Mesenchymal stem cell (in vitro differentiated cells and primary cell): ENCODE results near the gene SNX10.
A peak's percentile ranks its signal among the peaks of the same experiment; 100 is the strongest.

Experiments used
- DNase-seq: peaks from one replicate; pipeline ENCODE4 v3.0.0-alpha.2; 2013
- H2AFZ ChIP-seq: one replicate; pipeline ENCODE4 v1.6.1; 2013; ENCODE audit warnings: low read depth, mild to moderate bottlenecking, control low read depth, inconsistent platforms, low read length, moderate library complexity
- H2AK5ac ChIP-seq: 2 replicates; pipeline ENCODE4 v1.6.1; 2013; ENCODE audit warnings: low read length, moderate library complexity, mild to moderate bottlenecking, inconsistent platforms; ENCODE audit not compliant: severe bottlenecking
- H2BK120ac ChIP-seq: one replicate; pipeline ENCODE4 v1.6.1; 2013; ENCODE audit warnings: low read depth, mild to moderate bottlenecking, inconsistent platforms, low read length, moderate library complexity
- H2BK12ac ChIP-seq, 2 experiments: one replicate each; pipeline ENCODE4 v1.6.1; 2013; ENCODE audit warnings: inconsistent platforms in 2 of 2, low read length in 2 of 2, mild to moderate bottlenecking in 2 of 2, moderate library complexity in 2 of 2, control low read depth in 1 of 2
- H2BK15ac ChIP-seq: one replicate; pipeline ENCODE4 v1.6.1; 2013; ENCODE audit warnings: mild to moderate bottlenecking, low read depth, inconsistent platforms; ENCODE audit not compliant: poor library complexity, severe bottlenecking
- H2BK5ac ChIP-seq: 2 replicates; pipeline ENCODE4 v1.6.1; 2013; ENCODE audit warnings: low read depth, mild to moderate bottlenecking, low read length, control low read depth, inconsistent platforms; ENCODE audit not compliant: poor library complexity, severe bottlenecking
- H3K14ac ChIP-seq, 2 experiments: one replicate each; pipeline ENCODE4 v1.6.1; 2013; ENCODE audit warnings: inconsistent platforms in 2 of 2, low read length in 2 of 2, control low read depth in 1 of 2, mild to moderate bottlenecking in 1 of 2, moderate library complexity in 1 of 2
- H3K18ac ChIP-seq, 2 experiments: one replicate each; pipeline ENCODE4 v1.6.1; 2013; ENCODE audit warnings: inconsistent platforms in 2 of 2, low read length in 2 of 2, control low read depth in 1 of 2, low read depth in 1 of 2, mild to moderate bottlenecking in 1 of 2
- H3K23ac ChIP-seq, 2 experiments: one replicate each; pipeline ENCODE4 v1.6.1; 2013; ENCODE audit warnings: inconsistent platforms in 2 of 2, low read length in 2 of 2, mild to moderate bottlenecking in 2 of 2, moderate library complexity in 2 of 2, control low read depth in 1 of 2
- H3K27ac ChIP-seq: 2 replicates; pipeline ENCODE4 v1.5.1; 2013; ENCODE audit warnings: mild to moderate bottlenecking, moderate library complexity, low read length, control low read depth, inconsistent platforms; ENCODE audit not compliant: poor library complexity, severe bottlenecking
- H3K27me3 ChIP-seq, 2 experiments: 2 replicates each; pipeline versions ENCODE4 v1.6.1 to v1.7.0; 2013; ENCODE audit warnings: low read length in 2 of 2, mild to moderate bottlenecking in 2 of 2, moderate library complexity in 2 of 2, control low read depth in 1 of 2, inconsistent platforms in 1 of 2; ENCODE audit not compliant: control insufficient read depth in 1 of 2, insufficient read depth in 1 of 2
- H3K36me3 ChIP-seq, 2 experiments: 2 replicates each; pipeline versions ENCODE4 v1.6.1 to v1.7.0; 2013; ENCODE audit warnings: low read length in 2 of 2, control low read depth in 1 of 2, inconsistent platforms in 1 of 2, low read depth in 1 of 2, mild to moderate bottlenecking in 1 of 2; ENCODE audit not compliant: insufficient read depth in 2 of 2, control insufficient read depth in 1 of 2
- H3K4ac ChIP-seq, 2 experiments: one replicate each; pipeline ENCODE4 v1.6.1; 2013; ENCODE audit warnings: inconsistent platforms in 2 of 2, low read length in 2 of 2, mild to moderate bottlenecking in 2 of 2, moderate library complexity in 2 of 2, control low read depth in 1 of 2, low read depth in 1 of 2
- H3K4me1 ChIP-seq: 2 replicates; pipeline ENCODE4 v1.6.1; 2013; ENCODE audit warnings: low read depth, low read length, control low read depth; ENCODE audit not compliant: control insufficient read depth, insufficient read depth
- H3K4me2 ChIP-seq: 2 replicates; pipeline ENCODE4 v1.6.1; 2013; ENCODE audit warnings: low read length, mild to moderate bottlenecking, inconsistent platforms; ENCODE audit not compliant: poor library complexity, severe bottlenecking
- H3K4me3 ChIP-seq, 2 experiments: 2 replicates each; pipeline versions ENCODE4 v1.5.1 to v1.7.0; 2013; ENCODE audit warnings: low read length in 2 of 2, mild to moderate bottlenecking in 2 of 2, control low read depth in 1 of 2, low read depth in 1 of 2; ENCODE audit not compliant: insufficient read depth in 1 of 2
- H3K79me1 ChIP-seq: replicated peaks from 2 replicates; pipeline ENCODE4 v1.6.1; 2013; ENCODE audit warnings: mild to moderate bottlenecking, control low read depth, low read length, inconsistent platforms; ENCODE audit not compliant: poor library complexity, severe bottlenecking
- H3K9ac ChIP-seq: 2 replicates; pipeline ENCODE4 v1.7.0; 2013; ENCODE audit warnings: mild to moderate bottlenecking, low read length, moderate library complexity
- H3K9me3 ChIP-seq: 2 replicates; pipeline ENCODE4 v1.7.0; 2013; ENCODE audit warnings: mild to moderate bottlenecking, low read length; ENCODE audit not compliant: control insufficient read depth
- H4K8ac ChIP-seq: one replicate; pipeline ENCODE4 v1.6.1; 2013; ENCODE audit warnings: inconsistent platforms, mild to moderate bottlenecking, low read length, moderate library complexity
- H4K91ac ChIP-seq: one replicate; pipeline ENCODE4 v1.6.1; 2013; ENCODE audit warnings: mild to moderate bottlenecking, low read length, inconsistent platforms
- WGBS: methylation state at CpG from one replicate; pipeline ENCODE4 v1.1.7; 2013; ENCODE audit warnings: mixed read lengths; 5-methylcytosine and 5-hydroxymethylcytosine counted together

The SNX10 gene

GRCh38 chr7:26319636-26320035, 28.0 kb downstream of the SNX10 start:
- H3K79me1 ChIP-seq = no peaks in the 10 kb centered on the region
- no peak overlapping the region for H3K27ac ChIP-seq
- no peak overlapping the region for H4K8ac ChIP-seq
- H2BK15ac ChIP-seq = no peak overlapping the region
- no peaks in the 10 kb centered on the region for H3K27me3 ChIP-seq
- no peak overlapping the region for H3K23ac ChIP-seq
- 40% methylated on average over 1 of the region's 3 CpGs for WGBS
- no peaks in the 10 kb centered on the region for H3K36me3 ChIP-seq
- no peak for DNase-seq
- no peaks in the 10 kb centered on the region for H3K9me3 ChIP-seq
- no peak overlapping the region for H2BK12ac ChIP-seq
- H2BK120ac ChIP-seq = no peak overlapping the region
- no peak overlapping the region for H3K14ac ChIP-seq
- H2AFZ ChIP-seq = no peak overlapping the region
- H2AK5ac ChIP-seq = no peak overlapping the region
- peaks cover 2% of the 10 kb centered on the region for H3K4me1 ChIP-seq
- H2BK5ac ChIP-seq = no peak overlapping the region
- H3K4me3 ChIP-seq = no peak overlapping the region
- no peak overlapping the region for H3K4me2 ChIP-seq
- no peak overlapping the region for H4K91ac ChIP-seq
- H3K4ac ChIP-seq = no peak overlapping the region
- H3K18ac ChIP-seq = no peak overlapping the region
- H3K9ac ChIP-seq = peak overlapping the region; percentile 14

- no peak overlapping the region for H2AK5ac ChIP-seq
- DNase-seq = no peak
- no peak overlapping the region for H3K4me3 ChIP-seq
- H4K8ac ChIP-seq = no peak overlapping the region
- no peak overlapping the region for H3K9ac ChIP-seq
- no peak overlapping the region for H3K14ac ChIP-seq
- H3K9me3 ChIP-seq = no peaks in the 10 kb centered on the region
- H2BK5ac ChIP-seq = no peak overlapping the region
- WGBS = 85% methylated on average over 3 of the region's 4 CpGs
- no peak overlapping the region for H3K4ac ChIP-seq
- H3K27me3 ChIP-seq = no peaks in the 10 kb centered on the region
- H4K91ac ChIP-seq = no peak overlapping the region
- no peak overlapping the region for H3K4me2 ChIP-seq
- H3K18ac ChIP-seq = no peak overlapping the region
- H2BK12ac ChIP-seq = no peak overlapping the region
- no peak overlapping the region for H3K23ac ChIP-seq
- H3K27ac ChIP-seq = no peak overlapping the region
- peaks cover 2% of the 10 kb centered on the region for H3K4me1 ChIP-seq
- no peaks in the 10 kb centered on the region for H3K79me1 ChIP-seq
- H2BK120ac ChIP-seq = no peak overlapping the region
- no peak overlapping the region for H2BK15ac ChIP-seq
- H2AFZ ChIP-seq = no peak overlapping the region
- no peaks in the 10 kb centered on the region for H3K36me3 ChIP-seq
Measured at GRCh38 chr7:26320878-26321277, 29.2 kb downstream of the SNX10 start.

DNA sequence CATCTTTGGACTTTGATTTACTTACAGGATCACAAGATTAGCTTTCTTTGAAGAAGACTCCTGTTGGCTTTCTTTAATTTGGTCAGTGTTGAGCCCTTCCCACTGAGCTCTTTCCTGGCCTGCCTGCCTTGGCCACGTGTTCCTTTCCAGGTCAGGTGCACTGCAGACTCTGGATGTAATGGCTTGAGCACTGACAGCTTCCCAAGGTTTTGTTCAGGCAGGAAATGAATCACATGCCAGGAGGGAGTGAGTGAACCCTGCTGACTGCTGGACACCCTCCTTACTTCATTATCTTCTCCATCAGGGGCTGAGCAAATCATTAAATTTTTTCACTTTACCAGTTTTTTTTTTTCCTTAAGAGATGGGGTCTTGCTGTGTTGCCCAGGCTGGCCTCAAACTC, 29.8 kb downstream of the SNX10 start:
- Histone ChIP-seq H2BK12ac (no peak overlapping the region), H3K79me1 (no peaks in the 10 kb centered on the region), H2AFZ (no peak overlapping the region), H2BK15ac (no peak overlapping the region), H2BK120ac (no peak overlapping the region), H3K4me3 (no peak overlapping the region), H3K9me3 (no peaks in the 10 kb centered on the region), H2AK5ac (no peak overlapping the region), H3K4ac (no peak overlapping the region), H3K23ac (no peak overlapping the region), H3K9ac (no peak overlapping the region), H4K91ac (no peak overlapping the region), H3K4me2 (no peak overlapping the region), H3K36me3 (no peaks in the 10 kb centered on the region), H3K18ac (no peak overlapping the region), H3K27me3 (no peaks in the 10 kb centered on the region), H4K8ac (no peak overlapping the region), H3K4me1 (peaks cover 2% of the 10 kb centered on the region), H2BK5ac (no peak overlapping the region), H3K27ac (no peak overlapping the region), H3K14ac (no peak overlapping the region)
- no peak for DNase-seq
- WGBS = 28% methylated on average over 1 of the region's 1 CpG

DNA sequence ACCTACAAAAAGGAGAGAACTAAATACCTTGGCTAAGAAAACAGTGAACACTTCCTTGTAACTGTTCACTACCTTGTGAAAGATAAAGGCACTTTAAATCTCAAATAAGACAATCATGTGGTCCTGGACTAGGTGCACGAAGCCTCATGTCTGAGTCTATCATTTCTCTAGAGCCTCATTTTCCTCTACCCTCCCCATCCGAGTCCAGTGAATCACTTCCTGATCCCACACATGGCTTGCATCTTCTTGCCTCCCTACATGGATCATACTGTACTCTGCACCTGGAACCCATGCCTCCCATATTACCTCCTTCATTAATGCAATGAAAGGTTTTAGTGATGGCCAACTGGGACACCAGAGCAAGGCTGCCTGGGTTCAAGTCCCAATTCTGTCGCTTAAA, 34.5 kb downstream of the SNX10 start:
- peaks cover 5% of the 10 kb centered on the region for H3K4me1 ChIP-seq
- no peak overlapping the region for H2BK12ac ChIP-seq
- no peak overlapping the region for H4K8ac ChIP-seq
- H3K36me3 ChIP-seq = no peaks in the 10 kb centered on the region
- no peak overlapping the region for H2BK5ac ChIP-seq
- no peak overlapping the region for H3K4ac ChIP-seq
- 75% methylated on average over 3 of the region's 3 CpGs for WGBS
- no peaks in the 10 kb centered on the region for H3K79me1 ChIP-seq
- no peak overlapping the region for H3K4me2 ChIP-seq
- no peak overlapping the region for H2AK5ac ChIP-seq
- no peak overlapping the region for H2AFZ ChIP-seq
- H2BK120ac ChIP-seq = no peak overlapping the region
- DNase-seq = no peak
- no peak overlapping the region for H3K18ac ChIP-seq
- H3K27ac ChIP-seq = no peak overlapping the region
- no peak overlapping the region for H4K91ac ChIP-seq
- no peak overlapping the region for H3K4me3 ChIP-seq
- no peak overlapping the region for H2BK15ac ChIP-seq
- no peak overlapping the region for H3K23ac ChIP-seq
- H3K27me3 ChIP-seq = no peaks in the 10 kb centered on the region
- no peak overlapping the region for H3K14ac ChIP-seq
- no peak overlapping the region for H3K9ac ChIP-seq
- no peaks in the 10 kb centered on the region for H3K9me3 ChIP-seq
